GM12891 (cell line): Measurements from ENCODE around the gene ULK3.

Source experiments
- POLR2A ChIP-seq: IDR thresholded peaks from 2 replicates; pipeline ENCODE4 v1.6.1; 2011; ENCODE audit warnings: low read depth, low read length, control low read depth
- POLR2AphosphoS5 ChIP-seq: IDR thresholded peaks from 2 replicates; pipeline ENCODE4 v1.6.1; 2011; ENCODE audit warnings: low read depth, low read length, control low read depth
- SPI1 ChIP-seq: IDR thresholded peaks from 2 replicates; pipeline ENCODE4 v1.6.1; 2011; ENCODE audit warnings: low read depth, low read length, control low read depth
- TAF1 ChIP-seq: IDR thresholded peaks from 2 replicates; pipeline ENCODE4 v1.6.1; 2011; ENCODE audit warnings: low read depth, low read length, control low read depth

GRCh38 chr15:74870436-74871215 is 27.7 kb upstream of the ULK3 start:
- TF ChIP-seq POLR2A (no peak), TAF1 (no peak), POLR2AphosphoS5 (no peak), SPI1 (no peak)
